ENCODE results near the gene PLD3. TPM values are rescaled to one million over a fixed set of nuclear protein-coding genes. Genes with fewer than 3 reads are reported as not detected.

The PLD3 gene
- total RNA-seq, 4 donors from 2014 or later = 237 to 302 (median 266) TPM

GRCh38 chr19:40377876-40378385 is 29.4 kb downstream of the PLD3 start:
- Histone ChIP-seq H3K4me3 (no peak overlapping the region), H3K27me3 (no peaks in the 10 kb centered on the region), H3K27ac (no peak overlapping the region), H3K9me3 (no peaks in the 10 kb centered on the region), H3K4me1 (no peaks in the 10 kb centered on the region), H3K36me3 (peaks cover 0 to 79% of the 10 kb centered on the region in 2 donors)
- WGBS, 2 donors (ENCODE audit: low coverage in 1 of 2) = 60% methylated on average over 1 of the region's 25 CpGs; no CpG with 5 or more reads in 1 of the 2 donors
- TF ChIP-seq CTCF (IDR thresholded peaks at IDR 0.05) = no peak
- no peak for TF ChIP-seq EP300 (IDR thresholded peaks at IDR 0.05)
- TF ChIP-seq POLR2A (IDR thresholded peaks at IDR 0.05) = no peak
- no peak for TF ChIP-seq POLR2AphosphoS5 (IDR thresholded peaks at IDR 0.05)
- ATAC-seq = no peak

GRCh38 chr19:40378509-40378908 is 30.0 kb downstream of the PLD3 start:
- no peak overlapping the region for H3K4me3 ChIP-seq
- no peaks in the 10 kb centered on the region for H3K9me3 ChIP-seq
- H3K36me3 ChIP-seq = peaks cover 0 to 74% of the 10 kb centered on the region in 2 donors
- no peak for TF ChIP-seq EP300 (IDR thresholded peaks at IDR 0.05)
- no peak for TF ChIP-seq CTCF (IDR thresholded peaks at IDR 0.05)
- TF ChIP-seq POLR2AphosphoS5 (IDR thresholded peaks at IDR 0.05) = no peak
- TF ChIP-seq POLR2A (IDR thresholded peaks at IDR 0.05) = no peak
- H3K27me3 ChIP-seq = no peaks in the 10 kb centered on the region
- no peak for ATAC-seq
- no peaks in the 10 kb centered on the region for H3K4me1 ChIP-seq
- no peak overlapping the region for H3K27ac ChIP-seq
- no CpG with 5 or more reads among the region's 2 CpGs for WGBS, 2 donors (ENCODE audit: low coverage in 1 of 2)

GRCh38 chr19:40379446-40380198 is 31.1 kb downstream of the PLD3 start:
- no peak overlapping the region for H3K27ac ChIP-seq
- H3K36me3 ChIP-seq = peaks cover 0 to 62% of the 10 kb centered on the region in 2 donors
- no peaks in the 10 kb centered on the region for H3K4me1 ChIP-seq
- H3K27me3 ChIP-seq = no peaks in the 10 kb centered on the region
- WGBS, 2 donors (ENCODE audit: low coverage in 1 of 2) = 66 to 90% methylated on average over 3 to 6 of the region's 11 CpGs
- ATAC-seq = no peak
- TF ChIP-seq CTCF (IDR thresholded peaks at IDR 0.05) (no peak), EP300 (IDR thresholded peaks at IDR 0.05) (no peak), POLR2AphosphoS5 (IDR thresholded peaks at IDR 0.05) (no peak), POLR2A (IDR thresholded peaks at IDR 0.05) (no peak)
- no peak overlapping the region for H3K4me3 ChIP-seq
- no peaks in the 10 kb centered on the region for H3K9me3 ChIP-seq

- Histone ChIP-seq H3K4me1 (no peaks in the 10 kb centered on the region), H3K36me3 (peaks cover 0 to 55% of the 10 kb centered on the region in 2 donors), H3K4me3 (no peak overlapping the region), H3K27me3 (no peaks in the 10 kb centered on the region), H3K27ac (no peak overlapping the region), H3K9me3 (no peaks in the 10 kb centered on the region)
- 73 to 100% methylated on average over 2 to 6 of the region's 37 CpGs for WGBS, 2 donors (ENCODE audit: low coverage in 1 of 2)
- ATAC-seq = no peak
- no peak for TF ChIP-seq EP300 (IDR thresholded peaks at IDR 0.05)
Observed at GRCh38 chr19:40380199-40381037, 31.9 kb downstream of the PLD3 start.

- Histone ChIP-seq H3K9me3 (no peaks in the 10 kb centered on the region), H3K27ac (no peak overlapping the region), H3K4me1 (no peaks in the 10 kb centered on the region), H3K27me3 (no peaks in the 10 kb centered on the region), H3K36me3 (peaks cover 0 to 45% of the 10 kb centered on the region in 2 donors), H3K4me3 (no peak overlapping the region)
- 37% methylated on average over 2 of the region's 3 CpGs; no CpG with 5 or more reads in 1 of the 2 donors for WGBS, 2 donors (ENCODE audit: low coverage in 1 of 2)
- ATAC-seq = no peak
- TF ChIP-seq POLR2AphosphoS5 (IDR thresholded peaks at IDR 0.05) (no peak), CTCF (IDR thresholded peaks at IDR 0.05) (no peak), EP300 (IDR thresholded peaks at IDR 0.05) (no peak), POLR2A (IDR thresholded peaks at IDR 0.05) (no peak)
Observed at GRCh38 chr19:40381321-40381720, 32.8 kb downstream of the PLD3 start.
